Right lobe of liver (tissue), 6 donors: ENCODE measurements around the gene CABP2. TPM values are rescaled to one million over a fixed set of nuclear protein-coding genes. Genes with fewer than 3 reads are reported as not detected.

Source experiments
- ATAC-seq, 4 donors: fragments of 200-7000 bp; cut with Tn5 transposase; one replicate each; pipeline ENCODE4 v1.9.1; 2020; ENCODE audit warnings: mild to moderate bottlenecking in 4 of 4, moderate library complexity in 4 of 4
- DNase-seq, 3 donors: peaks; one replicate each; pipeline ENCODE4 v3.0.0-alpha.2; 2020
- H3K27ac ChIP-seq, 3 donors: fragments of 200-600 bp; one replicate each; pipeline ENCODE4 v1.8.0; 2022
- H3K27me3 ChIP-seq, 2 donors: fragments of 200-600 bp; one replicate each; pipeline ENCODE4 v1.8.0; 2022
- H3K36me3 ChIP-seq, 4 donors: fragments of 200-600 bp; sonication (generic) in 1 of 4; one replicate each; pipeline versions ENCODE4 v1.5.1 to v1.8.0; 2017 to 2022; ENCODE audit warnings: control low read depth in 1 of 4
- H3K4me1 ChIP-seq, 4 donors: fragments of 200-600 bp; sonication (generic) in 1 of 4; one replicate each; pipeline versions ENCODE4 v1.5.1 to v1.8.0; 2017 to 2022; ENCODE audit warnings: control low read depth in 1 of 4
- H3K4me3 ChIP-seq, 3 donors: fragments of 200-600 bp; one replicate each; pipeline ENCODE4 v1.8.0; 2022
- H3K9me3 ChIP-seq, 4 donors: fragments of 200-600 bp; sonication (generic) in 1 of 4; one replicate each; pipeline versions ENCODE4 v1.5.1 to v1.8.0; 2017 to 2022; ENCODE audit warnings: control low read depth in 1 of 4
- POLR2A ChIP-seq: fragments of 450-650 bp; IDR thresholded peaks from one replicate; pipeline ENCODE4 v1.6.1; 2017; ENCODE audit warnings: antibody characterized with exemption, mild to moderate bottlenecking
- WGBS: methylation state at CpG from one replicate; pipeline ENCODE4 v1.1.6; 2018; ENCODE audit warnings: low coverage, low lambda C conversion rate; ENCODE audit not compliant: insufficient coverage; ENCODE audit errors: missing lambda C conversion rate; 5-methylcytosine and 5-hydroxymethylcytosine counted together
- intact Hi-C, 2 donors: fragments of 100-400 bp; cut with DNase I; formaldehyde crosslinking; loops; one replicate each; pipeline versions ENCODE4 v1.11.2 to v1.14.1; 2022
- long read RNA-seq: library from polyadenylated mRNA; unstranded; transcript quantifications from one replicate; pipeline ENCODE4 v2.0.0, GENCODE V29; 2019
- total RNA-seq, 6 experiments: library from RNA; depleted of rRNA in 2 of 6; stranded (reverse); fragments of >200 nt in 2 of 6; fragmentation: NEBNext Ultra II Directional in 3 of 6; extraction: Animal tissue kit (Norgen Biotek cat#: 25700) in 3 of 6; gene quantifications; one replicate each; pipeline versions ENCODE4 v1.1.0 to v1.2.4, GENCODE V29; 2016 to 2023
- TF ChIP-seq, protein P1 (sequence below), 4 donors: fragments of 200-600 bp in 3 of 4; fragments of 450-650 bp in 1 of 4; IDR thresholded peaks; one replicate each; pipeline versions ENCODE4 v1.5.1 to v1.8.0; 2016 to 2022; ENCODE audit warnings: antibody characterized with exemption in 4 of 4, mild to moderate bottlenecking in 2 of 4
- donor health status: DM: no; HTN: yes; CAD: no.
- donor health status: DM: no; HTN: no; CAD: no.
- donor health status: DM: no; HTN: no; CAD: no.
- donor health status: DM: no; HTN: yes; CAD: no.
- donor health status: DM: no; HTN: yes; CAD: no.

CABP2 gene
- not detected for total RNA-seq
- long read RNA-seq: 0 reads

DNA sequence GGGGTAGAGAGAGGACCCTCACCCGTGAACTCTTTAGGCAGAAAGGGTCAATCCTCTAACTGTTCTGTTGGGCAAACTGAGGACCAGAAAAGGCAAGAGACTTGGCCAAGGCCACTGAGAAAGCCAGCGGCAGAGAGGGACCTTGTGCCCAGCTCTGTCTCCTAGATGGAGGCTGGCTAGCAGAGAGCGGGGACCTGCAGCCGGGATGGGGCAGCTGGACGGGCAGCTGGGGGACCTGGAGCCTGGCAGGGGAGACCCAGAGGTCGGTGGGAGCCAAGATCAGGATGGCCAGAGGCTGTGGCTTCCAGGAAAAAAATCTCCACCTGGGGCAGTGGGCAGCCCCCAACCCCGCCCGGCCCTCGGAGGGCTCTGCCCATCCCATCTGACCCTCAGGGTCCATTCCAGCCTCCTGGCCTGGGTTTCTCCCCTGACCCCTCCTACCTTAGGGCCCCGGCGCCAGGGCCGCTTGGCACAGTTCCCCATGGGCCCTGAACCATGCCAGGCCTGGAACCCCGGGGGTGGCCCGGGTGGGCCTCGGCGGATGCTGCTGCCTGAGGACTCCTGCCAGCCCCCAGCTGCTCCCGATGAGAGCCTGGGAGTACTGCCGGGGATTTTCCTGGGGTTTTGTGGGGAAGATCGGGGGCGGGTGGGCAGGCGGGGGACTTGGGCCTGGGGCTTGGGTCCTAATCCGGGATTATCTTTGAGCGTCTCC lies at the start of gene CABP2:
Gene CABP2 (minus strand): TSS at position 603 of the 712 bp plus-strand sequence. CDS start 120 bp downstream, at position 483.
- Histone ChIP-seq H3K4me3 (no peak within 1 kb of the TSS), H3K27me3 (no peaks in the 10 kb centered on the region), H3K27ac (no peak within 1 kb of the TSS), H3K9me3 (no peaks in the 10 kb centered on the region), H3K4me1 (peaks cover 0 to 11% (median 4%) of the 10 kb centered on the region in 4 donors), H3K36me3 (no peaks in the 10 kb centered on the region)
- WGBS: 77% methylated on average over 5 of the region's 23 CpGs
- DNase-seq: no peak
- intact Hi-C loops: no loop called here
- ATAC-seq: no peak
- no peak for TF ChIP-seq POLR2A
- TF ChIP-seq, protein P1, sequence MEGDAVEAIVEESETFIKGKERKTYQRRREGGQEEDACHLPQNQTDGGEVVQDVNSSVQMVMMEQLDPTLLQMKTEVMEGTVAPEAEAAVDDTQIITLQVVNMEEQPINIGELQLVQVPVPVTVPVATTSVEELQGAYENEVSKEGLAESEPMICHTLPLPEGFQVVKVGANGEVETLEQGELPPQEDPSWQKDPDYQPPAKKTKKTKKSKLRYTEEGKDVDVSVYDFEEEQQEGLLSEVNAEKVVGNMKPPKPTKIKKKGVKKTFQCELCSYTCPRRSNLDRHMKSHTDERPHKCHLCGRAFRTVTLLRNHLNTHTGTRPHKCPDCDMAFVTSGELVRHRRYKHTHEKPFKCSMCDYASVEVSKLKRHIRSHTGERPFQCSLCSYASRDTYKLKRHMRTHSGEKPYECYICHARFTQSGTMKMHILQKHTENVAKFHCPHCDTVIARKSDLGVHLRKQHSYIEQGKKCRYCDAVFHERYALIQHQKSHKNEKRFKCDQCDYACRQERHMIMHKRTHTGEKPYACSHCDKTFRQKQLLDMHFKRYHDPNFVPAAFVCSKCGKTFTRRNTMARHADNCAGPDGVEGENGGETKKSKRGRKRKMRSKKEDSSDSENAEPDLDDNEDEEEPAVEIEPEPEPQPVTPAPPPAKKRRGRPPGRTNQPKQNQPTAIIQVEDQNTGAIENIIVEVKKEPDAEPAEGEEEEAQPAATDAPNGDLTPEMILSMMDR (IDR thresholded peaks at IDR 0.05): no peak

DNA sequence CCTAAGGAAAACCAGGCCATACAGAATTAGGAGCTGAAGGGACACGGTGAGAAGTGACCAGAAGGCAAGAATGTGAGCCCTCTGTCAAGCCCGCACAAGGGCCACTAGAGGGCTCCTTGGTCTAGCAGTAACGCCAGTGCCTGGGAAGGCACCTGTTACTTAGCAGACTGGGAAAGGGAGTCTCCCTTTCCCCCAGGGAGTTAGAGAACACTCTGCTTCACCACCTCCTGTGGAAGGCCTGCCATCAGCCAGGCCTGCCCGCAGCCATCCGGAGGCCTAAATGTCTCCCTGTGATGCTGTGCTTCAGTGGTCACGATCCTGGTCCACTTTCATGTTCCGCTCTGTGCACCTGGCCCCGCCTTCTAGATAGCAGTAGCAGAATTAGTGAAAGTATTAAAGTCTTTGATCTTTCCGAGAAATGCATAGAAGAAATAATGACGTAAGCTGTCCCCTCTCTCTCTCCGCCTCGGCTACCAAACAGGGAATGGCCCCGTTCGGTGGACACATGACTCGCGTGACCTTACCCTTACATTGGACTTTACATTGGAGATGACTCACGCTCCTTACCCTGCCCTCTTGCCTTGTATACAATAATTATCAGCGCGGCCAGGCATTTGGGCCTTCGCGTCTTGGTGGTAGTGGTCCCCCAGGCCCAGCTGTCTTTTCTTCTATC lies 49.6 kb upstream of the CABP2 start:
- Histone ChIP-seq H3K9me3 (no peaks in the 10 kb centered on the region), H3K36me3 (no peaks in the 10 kb centered on the region), H3K4me3 (no peak overlapping the region), H3K27ac (no peak overlapping the region), H3K4me1 (peaks cover 0 to 7% (median 0%) of the 10 kb centered on the region in 4 donors), H3K27me3 (no peaks in the 10 kb centered on the region)
- ATAC-seq (peak; percentile 60 to 71 (median 62)), DNase-seq (peak; percentile 63 to 70 (median 70))
- 44% methylated on average over 16 of the region's 21 CpGs for WGBS
- intact Hi-C loops: no loop called here
- TF ChIP-seq, protein P1 (IDR thresholded peaks at IDR 0.05): peak; percentile 58 to 90 (median 81)
- TF ChIP-seq POLR2A: no peak

DNA sequence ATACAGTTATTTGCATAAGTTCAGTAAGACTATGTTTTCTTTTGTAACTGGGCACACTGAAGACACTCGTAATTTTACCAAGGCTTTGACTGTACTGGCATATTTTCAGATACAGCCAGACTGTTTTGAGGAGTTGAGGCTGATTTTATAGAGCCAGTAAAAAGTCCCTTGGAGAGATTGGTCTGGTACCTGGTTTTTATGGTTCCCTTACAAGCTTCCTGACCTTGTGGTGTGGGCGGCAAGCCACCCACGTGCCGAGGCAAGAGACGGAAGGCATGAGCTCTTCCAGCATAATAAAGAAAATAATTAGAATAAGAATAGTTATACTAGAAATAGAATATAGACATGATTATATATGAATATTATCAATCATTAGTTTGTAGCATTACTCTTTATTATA lies 49.1 kb upstream of the CABP2 start:
- no peaks in the 10 kb centered on the region for H3K9me3 ChIP-seq
- H3K27me3 ChIP-seq: no peaks in the 10 kb centered on the region
- intact Hi-C loops: no loop called here
- 13% methylated on average over 5 of the region's 5 CpGs for WGBS
- H3K27ac ChIP-seq: no peak overlapping the region
- H3K36me3 ChIP-seq: no peaks in the 10 kb centered on the region
- no peak for ATAC-seq
- no peak for DNase-seq
- TF ChIP-seq, protein P1 (IDR thresholded peaks at IDR 0.05): no peak
- TF ChIP-seq POLR2A: no peak
- peaks cover 0 to 3% (median 0%) of the 10 kb centered on the region in 4 donors for H3K4me1 ChIP-seq
- H3K4me3 ChIP-seq: no peak overlapping the region

DNA sequence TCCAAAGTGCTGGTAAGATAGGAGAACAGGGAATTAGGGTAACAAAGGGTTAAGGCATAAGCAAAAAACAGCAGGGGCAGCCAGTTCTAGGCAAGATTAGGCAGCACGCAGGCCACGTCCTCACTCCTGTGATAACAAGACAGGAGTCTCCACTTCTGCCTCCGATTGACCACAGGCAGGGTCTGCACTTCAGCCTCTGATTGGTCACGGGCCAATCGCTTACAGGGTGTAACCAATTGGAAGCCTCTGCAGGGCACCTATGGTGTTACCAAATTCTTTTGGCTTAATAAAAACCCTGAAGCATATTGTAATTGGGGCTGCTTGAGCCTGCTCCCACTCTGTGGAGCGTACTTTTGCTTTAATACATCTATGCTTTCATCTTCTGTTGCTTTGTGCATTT lies 48.2 kb upstream of the CABP2 start:
- H3K36me3 ChIP-seq: no peaks in the 10 kb centered on the region
- WGBS: 72% methylated on average over 3 of the region's 6 CpGs
- TF ChIP-seq, protein P1 (IDR thresholded peaks at IDR 0.05): no peak
- no peak for TF ChIP-seq POLR2A
- H3K9me3 ChIP-seq: no peaks in the 10 kb centered on the region
- intact Hi-C loops: no loop called here
- H3K27ac ChIP-seq: no peak overlapping the region
- no peaks in the 10 kb centered on the region for H3K4me1 ChIP-seq
- ATAC-seq: no peak
- H3K4me3 ChIP-seq: no peak overlapping the region
- H3K27me3 ChIP-seq: no peaks in the 10 kb centered on the region
- DNase-seq: no peak
